GM21367 (cell line): ENCODE data around the gene MYCN.
"Not testable (repeated sequence)": the region's sequence is repeated elsewhere in the genome, so short reads cannot be mapped to it uniquely, and the experiment has no call there.

ENCODE experiments used
- ATAC-seq: cut with Tn5 transposase; IDR thresholded peaks from one replicate; pipeline ENCODE4 v1.9.1; 2021; ENCODE audit not compliant: unreplicated experiment

Gene MYCN

DNA sequence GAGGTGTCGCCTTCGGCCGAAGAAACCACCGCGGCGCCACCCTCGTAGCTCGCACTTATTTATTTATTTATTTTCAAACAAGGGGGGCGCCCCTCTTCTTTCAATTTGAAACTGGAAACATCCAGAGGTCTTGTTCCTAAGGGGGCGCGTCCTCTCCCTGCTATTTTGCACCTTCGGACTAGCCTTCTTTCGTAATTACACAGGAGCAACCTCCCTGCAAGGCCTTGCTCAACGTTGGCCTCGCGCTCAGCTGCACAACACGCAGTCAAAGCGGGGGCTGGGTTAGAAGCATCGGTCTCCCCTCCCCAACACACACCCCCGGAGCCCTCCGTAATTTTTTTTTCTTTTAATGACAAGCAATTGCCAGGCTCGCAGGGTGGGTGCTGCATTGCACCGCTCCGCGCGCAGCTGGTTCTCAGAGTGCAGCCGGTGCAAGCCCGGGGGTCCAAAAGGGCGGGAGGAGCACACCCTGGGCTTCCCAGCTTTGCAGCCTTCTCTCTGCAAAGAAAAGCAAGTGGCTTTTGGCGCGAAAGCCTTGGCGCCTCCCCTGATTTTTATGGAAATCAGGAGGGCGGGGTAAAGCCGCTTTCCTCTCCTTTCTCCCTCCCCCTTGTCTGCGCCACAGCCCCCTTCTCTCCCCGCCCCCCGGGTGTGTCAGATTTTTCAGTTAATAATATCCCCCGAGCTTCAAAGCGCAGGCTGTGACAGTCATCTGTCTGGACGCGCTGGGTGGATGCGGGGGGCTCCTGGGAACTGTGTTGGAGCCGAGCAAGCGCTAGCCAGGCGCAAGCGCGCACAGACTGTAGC lies at the start of gene MYCN:
Gene MYCN, plus strand, starts transcription at position 697 of the 807 bp plus-strand sequence. CDS start 1,515 bp downstream, outside the sequence.
- no peak for ATAC-seq

DNA sequence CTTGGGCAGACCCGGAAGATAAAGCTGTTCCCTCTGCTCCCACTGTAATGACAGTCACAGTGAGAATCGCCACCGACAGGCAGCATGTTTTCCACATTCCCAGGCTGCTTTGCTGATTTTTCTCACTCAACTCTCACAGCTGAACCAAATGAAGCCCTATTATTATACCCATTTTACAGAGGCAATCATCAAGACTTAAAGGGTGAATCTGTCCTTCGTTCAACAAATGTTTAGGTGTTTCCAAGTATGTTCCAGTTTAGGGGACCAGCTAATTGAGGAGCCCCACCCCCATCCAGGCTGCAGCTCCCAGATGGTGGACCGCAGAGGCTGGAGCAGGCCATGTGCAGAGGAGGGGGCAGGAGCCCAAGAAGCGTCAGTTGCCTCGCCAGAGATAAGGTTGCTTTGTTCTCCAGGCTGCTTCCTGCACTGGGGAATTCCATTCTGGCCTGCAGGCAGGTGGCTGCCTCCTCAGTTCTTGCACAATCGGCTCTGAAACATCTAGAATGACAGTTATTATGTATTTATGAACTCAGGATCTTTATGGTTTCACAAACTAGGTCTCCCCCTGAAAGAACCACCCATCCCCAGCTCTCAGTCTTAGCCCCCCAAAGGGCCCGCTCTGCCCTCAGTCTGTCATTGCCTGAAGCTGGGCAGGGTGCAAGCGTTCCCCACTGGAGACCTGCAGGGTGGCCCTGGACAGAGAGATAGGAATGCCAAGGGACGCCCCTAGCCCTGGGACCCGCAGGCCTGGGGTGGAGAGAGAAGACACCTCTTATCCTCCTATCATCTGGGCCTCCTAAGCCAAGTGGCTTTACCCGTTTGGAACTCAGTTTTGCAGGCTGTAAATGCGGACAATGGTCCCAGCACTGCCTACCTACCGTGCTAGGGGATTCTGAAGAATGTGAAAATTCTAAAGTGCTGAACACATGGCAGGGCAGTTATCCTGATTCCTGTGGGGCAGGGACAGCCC lies 49.1 kb upstream of the MYCN start:
- ATAC-seq: no peak

DNA sequence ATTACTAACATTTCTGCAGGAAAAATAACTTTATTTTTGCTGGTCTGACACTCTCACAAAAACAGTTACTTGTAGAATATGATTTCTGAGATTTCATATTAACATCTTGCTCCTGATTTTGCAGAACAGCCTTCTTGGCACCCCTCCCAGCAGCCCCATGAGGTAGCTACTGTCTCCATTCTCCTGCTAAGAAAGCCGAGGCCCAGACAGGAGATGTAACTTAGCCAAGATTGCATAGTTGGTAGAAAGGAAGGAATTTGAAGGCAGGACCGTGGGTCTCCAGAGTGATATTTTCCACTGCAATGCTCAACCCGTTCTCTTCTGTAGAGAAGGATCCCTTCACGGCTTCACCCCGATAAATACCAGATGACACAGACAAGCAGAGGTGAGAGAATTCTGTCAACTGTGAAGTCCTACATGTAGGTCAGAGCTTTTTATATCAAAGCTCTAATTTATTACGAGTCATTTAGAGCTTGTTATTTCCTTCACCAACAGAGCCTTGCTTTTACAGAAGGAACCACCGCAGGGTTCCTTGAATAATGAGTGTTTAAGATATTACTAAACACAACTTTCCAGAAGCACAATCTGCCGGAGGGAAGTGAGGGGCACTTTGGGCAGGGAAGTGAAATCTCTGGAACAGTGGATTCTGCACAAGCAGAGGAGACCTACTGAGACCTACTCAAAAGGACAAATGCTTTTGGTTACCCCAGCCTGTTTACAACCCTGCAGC lies 48.0 kb upstream of the MYCN start:
- no peak for ATAC-seq

DNA sequence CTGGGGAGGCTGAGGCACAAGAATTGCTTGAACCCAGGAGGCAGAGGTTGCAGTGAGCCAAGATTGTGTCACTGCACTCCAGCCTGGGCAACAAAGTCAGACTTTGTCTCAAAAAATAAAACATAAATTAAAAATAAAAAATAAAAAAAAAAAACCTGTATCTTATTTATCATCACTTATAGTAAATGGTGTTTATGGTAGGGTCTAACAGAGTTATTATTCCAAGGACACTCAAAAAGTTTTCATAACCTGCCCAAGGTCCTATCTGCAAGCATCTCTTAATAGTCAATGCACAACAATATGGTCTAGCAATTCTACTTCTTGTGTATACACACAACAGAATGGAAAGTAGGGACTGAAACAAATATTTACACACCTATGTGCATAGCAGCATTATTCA lies 47.3 kb upstream of the MYCN start:
- ATAC-seq: no peak

DNA sequence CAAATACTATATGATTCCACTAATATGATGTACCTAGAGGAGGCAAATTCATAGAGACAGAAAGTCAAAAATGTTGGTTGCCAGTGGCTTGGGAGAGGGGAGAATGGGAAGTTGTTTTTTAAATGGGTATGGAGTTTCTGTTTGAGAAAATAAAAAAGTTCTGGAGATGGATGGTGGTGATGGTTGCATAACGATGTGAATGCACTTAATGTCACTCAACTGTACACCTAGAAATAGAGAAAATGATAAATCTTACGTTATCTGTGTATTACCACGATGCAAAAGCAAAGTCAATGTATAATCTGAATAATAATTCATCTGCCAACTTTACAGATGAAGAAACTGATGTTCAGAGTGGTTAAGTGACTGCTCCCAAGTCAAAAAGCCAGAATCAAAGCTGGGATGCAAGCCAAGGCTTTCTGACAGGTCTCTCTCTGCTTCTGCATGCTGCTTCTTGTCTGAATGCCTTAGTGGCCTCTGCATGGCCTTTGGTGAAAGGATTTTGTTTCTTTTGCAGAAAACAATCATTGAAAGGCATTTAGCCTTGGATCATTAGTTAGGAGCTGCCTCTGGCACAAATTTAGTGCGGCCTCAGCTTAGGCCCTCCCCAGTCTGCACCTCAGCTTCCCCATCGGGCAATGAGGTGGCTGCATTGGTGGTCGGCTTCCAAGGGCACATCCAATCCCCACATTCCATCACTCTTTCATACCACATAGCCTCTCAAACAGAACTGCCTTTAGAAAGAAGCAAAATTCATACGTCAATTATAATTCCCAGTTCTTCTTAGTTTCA lies 46.5 kb upstream of the MYCN start:
- no peak for ATAC-seq

DNA sequence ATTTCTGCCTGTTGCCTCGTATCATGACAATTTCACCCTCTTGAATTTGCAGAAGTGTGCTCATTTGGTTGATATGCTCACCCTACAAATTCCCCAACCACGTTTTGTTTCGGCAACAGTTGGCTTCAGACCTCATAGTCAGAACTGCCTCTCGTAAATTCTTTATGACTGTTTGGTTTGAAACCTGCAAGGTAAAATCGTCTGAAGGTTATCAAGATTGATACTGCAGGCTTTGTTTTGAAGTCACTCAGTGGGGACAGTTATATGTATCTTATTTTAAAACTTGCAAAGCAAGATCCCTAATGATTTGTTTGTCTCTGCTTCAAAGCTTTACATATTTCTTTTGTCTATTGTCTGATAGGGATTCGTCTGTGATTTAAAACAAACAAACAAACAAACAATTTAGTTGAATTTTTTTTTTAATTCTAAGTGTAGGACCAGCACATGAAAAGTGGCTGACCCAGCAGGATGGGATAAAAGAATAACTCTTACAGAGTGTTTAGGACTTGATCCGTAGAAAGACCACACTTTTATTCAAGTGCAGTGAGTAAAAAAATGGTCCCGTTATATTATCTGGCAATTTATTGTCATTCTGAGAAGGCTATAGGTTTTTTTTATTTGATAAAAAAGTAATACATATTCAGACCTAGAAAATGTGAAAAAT lies 45.7 kb upstream of the MYCN start:
- ATAC-seq: no peak

DNA sequence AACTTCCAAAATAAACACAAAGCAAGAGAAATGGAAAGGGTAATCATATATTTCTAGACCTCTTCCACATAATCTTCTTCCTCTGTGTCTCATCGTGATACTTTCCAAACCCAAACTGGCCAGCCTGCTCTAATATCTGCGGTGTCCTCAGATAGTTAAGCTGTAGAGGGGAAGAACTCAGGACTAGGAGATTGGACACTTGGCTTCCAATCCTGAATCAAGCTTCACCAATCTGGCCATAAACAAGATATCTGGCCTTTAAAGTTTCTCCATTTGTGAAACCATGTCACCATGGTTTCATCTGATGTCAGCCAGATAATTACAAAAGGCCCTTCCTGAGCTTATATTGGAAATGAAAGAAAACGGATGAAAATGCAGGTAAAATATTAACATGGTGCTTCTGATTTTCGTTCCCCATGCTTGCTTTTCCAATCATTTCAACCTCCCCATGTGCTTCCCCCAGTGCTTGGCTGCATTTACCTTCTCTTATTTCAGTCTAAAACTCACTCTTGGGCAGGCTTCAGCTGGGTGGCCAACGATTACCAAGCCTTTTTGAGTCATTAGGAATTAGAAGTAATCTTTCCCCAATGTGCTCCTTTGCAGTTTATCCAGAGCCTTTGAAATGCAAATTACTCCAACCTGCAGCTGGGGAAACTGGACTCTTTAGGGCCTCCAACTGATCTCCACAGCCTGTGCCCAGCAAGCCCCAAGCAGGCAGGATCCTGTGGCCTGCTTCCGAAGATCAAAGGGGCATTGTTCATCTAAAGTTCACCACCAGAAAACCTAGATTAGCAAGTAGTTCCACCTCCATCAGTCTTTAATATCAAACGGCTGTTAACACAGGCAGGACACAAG lies 44.5 kb upstream of the MYCN start:
- no peak for ATAC-seq

DNA sequence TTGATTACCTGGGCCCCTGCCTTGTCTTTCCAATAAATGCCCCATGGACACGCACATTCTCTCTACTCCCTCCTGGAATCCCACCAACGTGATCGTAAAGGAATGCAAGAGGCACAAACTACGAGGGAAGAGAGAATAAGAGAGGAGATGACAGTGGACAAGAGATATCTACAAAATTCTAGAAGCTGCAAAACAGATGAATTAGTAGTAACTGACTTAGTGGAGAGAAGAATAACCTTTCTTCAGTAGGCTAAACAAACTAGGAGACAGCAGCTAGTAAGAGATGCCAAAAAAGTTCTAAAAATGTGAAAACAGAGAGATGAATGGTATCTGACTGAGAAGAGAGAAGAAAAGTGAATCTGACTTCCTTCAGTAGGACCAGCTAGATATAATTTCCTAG lies 43.5 kb upstream of the MYCN start:
- no peak for ATAC-seq

DNA sequence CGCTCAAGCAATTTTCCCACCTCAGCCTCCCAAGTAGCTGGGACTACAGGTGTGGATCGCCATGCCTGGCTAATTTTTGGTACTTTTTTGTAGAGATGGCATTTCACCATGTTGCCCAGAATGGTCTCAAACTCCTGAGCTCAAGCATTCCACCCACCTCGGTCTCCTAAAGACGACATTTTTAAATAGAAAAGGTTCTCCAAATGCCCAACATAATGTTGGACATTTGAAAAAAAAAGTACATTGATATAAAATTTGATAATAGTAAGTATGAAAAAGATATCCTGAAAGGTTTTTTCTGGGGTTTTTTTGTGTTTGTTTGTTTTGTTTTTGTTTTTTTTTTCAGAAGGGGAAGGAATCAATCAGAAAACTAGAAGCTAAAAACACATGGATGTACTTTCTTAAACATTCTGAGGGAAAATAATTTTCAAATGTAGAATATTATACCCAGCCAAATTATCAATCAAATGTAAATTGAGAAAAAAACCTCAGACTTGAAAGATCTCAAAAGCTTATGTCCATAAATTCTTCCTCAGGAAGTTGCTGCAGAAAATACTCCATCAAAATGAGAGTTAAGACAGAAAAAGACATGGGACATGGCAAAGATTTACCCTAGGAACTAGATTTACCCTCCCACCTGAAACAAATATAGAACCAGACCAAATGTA lies 42.8 kb upstream of the MYCN start:
- no peak for ATAC-seq

DNA sequence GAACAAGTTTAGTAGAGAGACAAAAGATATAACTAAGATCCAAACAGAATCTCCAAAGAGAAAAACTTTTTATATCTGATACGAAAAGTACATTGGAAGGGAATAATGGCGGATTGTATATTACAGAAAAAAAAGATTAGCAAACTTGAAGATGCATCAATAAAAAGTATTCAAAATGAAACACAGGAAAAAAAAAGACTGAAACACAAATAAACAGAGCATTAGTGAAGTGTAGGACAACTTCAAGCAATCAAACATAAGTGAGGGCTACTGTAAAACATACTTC lies 41.1 kb upstream of the MYCN start:
- ATAC-seq: no peak

DNA sequence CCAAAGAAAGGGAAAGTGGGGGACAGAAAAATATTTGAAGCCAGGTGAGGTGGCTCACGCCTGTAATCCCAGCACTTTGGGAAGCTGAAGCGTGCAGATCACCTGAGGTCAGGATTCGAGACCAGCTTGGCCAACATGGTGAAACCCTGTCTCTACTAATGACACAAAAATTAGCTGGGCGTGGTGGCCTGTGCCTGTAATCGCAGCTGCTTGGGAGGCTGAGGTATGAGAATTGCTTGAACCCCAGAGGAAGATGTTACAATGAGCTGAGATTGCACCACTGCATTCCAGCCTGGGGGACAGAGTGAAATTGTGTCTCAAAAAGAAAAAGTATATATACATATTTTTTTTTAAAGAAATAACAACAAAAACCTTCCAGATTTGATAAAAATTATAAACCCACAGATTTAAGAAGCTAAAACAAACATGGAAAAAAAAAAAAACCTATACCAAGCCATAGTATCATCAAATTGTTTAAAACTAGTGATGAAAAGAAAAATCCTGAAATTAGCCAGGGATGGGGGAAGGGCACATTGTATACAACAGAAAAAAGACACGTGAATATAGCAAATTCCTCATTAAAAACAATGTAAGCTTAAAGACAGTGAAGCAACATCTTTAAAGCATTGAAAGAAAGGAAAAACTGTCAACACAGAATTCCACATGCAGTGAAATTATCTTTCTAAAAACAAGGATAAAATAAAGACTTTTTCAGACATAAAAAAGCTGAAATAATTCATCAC lies 40.4 kb upstream of the MYCN start:
- no peak for ATAC-seq

DNA sequence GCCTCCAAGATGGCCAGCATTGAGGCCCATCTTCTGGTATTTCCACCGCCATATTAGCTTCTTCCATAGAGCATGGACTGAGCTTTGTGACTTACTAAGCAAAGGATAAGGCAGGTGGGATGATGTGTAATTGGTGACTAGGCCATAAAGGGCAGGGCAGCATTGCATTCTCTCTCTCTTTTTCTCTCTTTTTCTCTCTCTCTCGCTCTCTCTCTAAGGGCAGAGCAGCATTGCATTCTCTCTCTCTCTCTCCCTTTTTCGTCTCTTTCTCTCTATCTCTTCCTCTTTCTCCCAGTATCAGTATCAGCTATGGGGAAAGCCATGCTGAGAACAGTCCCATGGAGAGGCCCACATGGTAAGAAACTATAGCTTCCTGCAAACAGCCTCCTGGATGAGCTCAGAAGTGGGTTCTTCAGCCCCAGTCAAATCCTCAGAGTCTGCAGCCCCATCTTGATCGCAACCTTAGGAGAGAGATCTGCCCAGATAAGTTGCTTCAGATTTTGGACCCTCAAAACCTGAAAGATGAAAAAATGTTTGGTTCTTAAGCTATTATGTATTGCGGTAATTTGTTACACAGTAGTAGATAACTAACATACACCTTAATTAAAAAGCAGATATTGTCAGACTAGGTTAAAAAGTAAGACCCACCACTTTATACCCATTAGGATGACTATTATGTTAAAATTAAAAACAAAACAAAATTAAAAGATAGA lies 39.1 kb upstream of the MYCN start:
- no peak for ATAC-seq

DNA sequence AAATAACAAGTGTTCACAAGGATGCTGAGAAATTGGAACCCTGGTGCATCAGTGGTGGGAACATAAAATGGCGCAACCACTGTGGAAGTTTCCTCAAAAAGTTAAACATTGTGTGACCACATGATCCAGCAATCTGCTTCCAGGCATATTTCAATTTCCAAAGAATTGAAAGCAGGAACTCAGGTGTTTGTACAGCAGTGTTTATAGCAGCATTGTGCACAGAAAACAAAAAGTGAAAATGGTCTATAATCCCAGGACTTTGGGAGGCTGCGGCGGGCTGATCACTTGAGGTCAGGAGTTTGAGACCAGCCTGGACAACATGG lies 38.6 kb upstream of the MYCN start:
- no peak for ATAC-seq

DNA sequence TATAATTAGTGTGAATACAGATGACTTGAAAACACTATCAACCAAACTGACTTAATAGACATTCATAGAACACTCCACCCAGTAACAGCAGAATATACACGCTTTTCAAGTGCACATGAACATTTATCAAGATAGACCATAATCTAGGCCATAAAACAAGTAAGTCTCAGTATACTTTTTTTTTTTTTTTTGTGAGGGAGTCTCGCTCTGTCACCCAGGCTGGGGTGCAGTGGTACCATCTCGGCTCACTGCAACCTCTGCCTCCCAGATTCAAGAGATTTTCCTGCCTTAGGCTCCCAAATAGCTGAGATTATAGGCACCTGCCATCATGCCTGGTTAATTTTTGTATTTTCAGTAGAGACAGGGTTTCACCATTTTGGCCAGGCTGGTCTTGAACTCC lies 36.4 kb upstream of the MYCN start:
- not testable (repeated sequence) for ATAC-seq

DNA sequence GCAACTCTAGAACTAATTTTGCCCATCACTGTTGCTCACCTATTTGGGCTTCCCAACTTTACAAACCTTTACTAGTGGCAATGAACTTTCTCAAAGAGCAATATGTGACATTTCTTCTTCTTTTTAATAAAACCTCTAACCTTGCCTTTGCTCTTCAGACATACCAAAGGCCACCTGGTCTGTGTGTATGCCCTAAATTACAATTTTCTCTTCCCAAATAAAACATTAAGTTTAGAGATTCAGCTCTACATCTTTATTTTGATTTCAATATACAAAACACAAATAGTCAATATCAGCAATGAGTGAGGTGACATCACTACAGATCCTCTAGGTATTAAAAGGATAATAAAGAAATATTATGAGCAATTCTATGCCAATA lies 35.1 kb upstream of the MYCN start:
- no peak for ATAC-seq

DNA sequence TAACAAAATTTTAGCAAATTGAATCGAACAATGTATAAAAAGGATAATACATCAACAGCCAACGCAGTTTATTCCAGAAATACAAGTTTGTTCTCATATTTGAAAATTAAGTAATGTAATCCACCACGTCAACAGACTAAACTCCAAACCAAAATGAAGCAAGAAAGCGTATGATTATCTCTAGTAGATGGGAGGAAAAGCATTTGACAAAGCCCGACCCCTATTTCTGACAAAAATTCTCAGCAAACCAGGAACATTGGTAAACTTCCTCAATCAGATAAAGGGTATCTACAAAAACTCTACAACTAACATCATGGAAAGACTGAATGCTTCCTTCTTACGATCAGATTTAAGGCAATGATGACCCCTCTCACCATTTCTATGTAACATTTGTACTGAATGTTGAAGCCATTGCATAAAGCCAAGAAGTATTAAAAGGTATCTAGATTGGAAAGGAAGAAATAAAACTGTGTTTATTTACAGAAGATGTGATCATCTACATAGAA lies 34.3 kb upstream of the MYCN start:
- ATAC-seq: no peak

DNA sequence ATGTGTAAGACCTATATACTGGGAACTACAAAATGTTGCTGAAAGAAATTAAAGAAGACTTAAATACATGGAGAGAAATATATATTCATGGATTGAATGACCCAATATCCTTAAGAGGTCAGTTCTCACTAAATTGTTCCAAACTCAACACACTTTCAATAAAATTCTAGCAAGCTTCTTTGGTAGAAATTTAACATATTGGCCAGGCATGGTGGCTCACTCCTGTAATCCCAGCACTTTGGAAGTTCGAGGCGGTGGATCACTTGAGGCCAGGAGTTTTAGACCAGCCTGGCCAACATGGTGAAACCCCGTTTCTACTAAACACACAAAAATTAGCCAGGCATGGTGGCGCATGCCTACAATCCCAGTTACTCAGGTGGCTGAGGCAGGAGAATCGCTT lies 33.6 kb upstream of the MYCN start:
- ATAC-seq: no peak
